GM13977 (cell line): ENCODE results near the gene RNF20.

Experiments
- DNase-seq: peaks from one replicate; pipeline ENCODE4 v3.0.0; 2012; ENCODE audit warnings: low spot score
- CTCF ChIP-seq: IDR thresholded peaks from 2 replicates; pipeline ENCODE4 v1.5.1; 2012; ENCODE audit warnings: mild to moderate bottlenecking, control low read depth; ENCODE audit not compliant: insufficient read depth; ENCODE audit errors: extremely low read depth, missing control alignments
- in situ Hi-C: fragments of 300-500 bp; cut with MboI; formaldehyde crosslinking; loops from one replicate; pipeline ENCODE4 v1.12.0; 2022; ENCODE audit warnings: low sequenced_read_pairs, low pct_unique_long_range_greater_than_20kb, mixed read lengths, inconsistent platforms; ENCODE audit not compliant: unreplicated experiment

RNF20 gene

GRCh38 chr9:101498323-101498722 lies 35.3 kb upstream of the RNF20 start:
- no peak for TF ChIP-seq CTCF
- in situ Hi-C loops: no loop called here
- no peak for DNase-seq

- in situ Hi-C loops: no loop called here
- DNase-seq: no peak
- no peak for TF ChIP-seq CTCF
Measured at GRCh38 chr9:101504188-101504587, 29.5 kb upstream of the RNF20 start.

GRCh38 chr9:101508211-101508610 lies 25.4 kb upstream of the RNF20 start:
- DNase-seq: no peak
- in situ Hi-C loops: no loop called here
- TF ChIP-seq CTCF: no peak

GRCh38 chr9:101509572-101509971 lies 24.1 kb upstream of the RNF20 start:
- in situ Hi-C loops: no loop called here
- TF ChIP-seq CTCF: no peak
- DNase-seq: no peak

GRCh38 chr9:101510459-101510858 lies 23.2 kb upstream of the RNF20 start:
- no peak for DNase-seq
- TF ChIP-seq CTCF: no peak
- in situ Hi-C loops: no loop called here

DNA sequence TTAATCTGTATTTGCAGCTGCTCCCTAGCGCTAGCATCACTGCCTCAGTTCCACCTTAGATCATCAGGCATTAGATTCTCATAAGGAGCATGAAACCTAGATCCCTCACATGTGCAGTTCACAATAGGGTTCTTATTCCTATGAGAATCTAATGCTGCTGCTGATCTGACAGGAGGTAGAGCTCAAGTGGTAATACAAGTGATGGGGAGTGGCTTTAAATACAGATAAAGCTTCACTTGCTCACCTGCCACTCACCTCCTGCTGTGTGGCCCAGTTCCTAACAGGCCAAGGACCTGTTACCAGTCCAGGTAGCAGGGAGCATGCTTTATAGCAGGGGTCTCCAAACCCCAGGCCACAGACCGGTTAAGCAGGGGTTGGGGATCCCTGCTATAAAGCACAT lies 22.6 kb upstream of the RNF20 start:
- in situ Hi-C loops: no loop called here
- no peak for DNase-seq
- TF ChIP-seq CTCF: no peak

GRCh38 chr9:101512116-101512515 lies 21.5 kb upstream of the RNF20 start:
- DNase-seq: no peak
- in situ Hi-C loops: no loop called here
- TF ChIP-seq CTCF: no peak
